ENCODE measurements around the gene MDFIC.

Gene MDFIC

GRCh38 chr7:115008465-115009114 is 86.7 kb downstream of the MDFIC start:
- TF ChIP-seq CTCF (conservative IDR thresholded peaks at IDR 0.05) (no peak), ZFX (IDR thresholded peaks at IDR 0.05) (no peak)
- no peak overlapping the region for H3K27ac ChIP-seq

GRCh38 chr7:115009139-115009538 is 87.2 kb downstream of the MDFIC start:
- no peak for TF ChIP-seq ZFX (IDR thresholded peaks at IDR 0.05)
- TF ChIP-seq CTCF (conservative IDR thresholded peaks at IDR 0.05): no peak
- no peak overlapping the region for H3K27ac ChIP-seq

GRCh38 chr7:115009736-115010440 is 88.0 kb downstream of the MDFIC start:
- TF ChIP-seq ZFX (IDR thresholded peaks at IDR 0.05) (no peak), CTCF (conservative IDR thresholded peaks at IDR 0.05) (no peak)
- no peak overlapping the region for H3K27ac ChIP-seq

GRCh38 chr7:115010441-115010820 is 88.5 kb downstream of the MDFIC start:
- TF ChIP-seq ZFX (IDR thresholded peaks at IDR 0.05) (no peak), CTCF (conservative IDR thresholded peaks at IDR 0.05) (no peak)
- H3K27ac ChIP-seq: no peak overlapping the region

- H3K27ac ChIP-seq: no peak overlapping the region
- TF ChIP-seq ZFX (IDR thresholded peaks at IDR 0.05) (no peak), CTCF (conservative IDR thresholded peaks at IDR 0.05) (no peak)
Measured at GRCh38 chr7:115013886-115014285, 92.0 kb downstream of the MDFIC start.

- TF ChIP-seq ZFX (IDR thresholded peaks at IDR 0.05) (no peak), CTCF (conservative IDR thresholded peaks at IDR 0.05) (no peak)
- no peak overlapping the region for H3K27ac ChIP-seq
Measured at GRCh38 chr7:115014794-115015193, 92.9 kb downstream of the MDFIC start.

- H3K27ac ChIP-seq: no peak overlapping the region
- no peak for TF ChIP-seq CTCF (conservative IDR thresholded peaks at IDR 0.05)
- TF ChIP-seq ZFX (IDR thresholded peaks at IDR 0.05): no peak
Measured at GRCh38 chr7:115015619-115016018, 93.7 kb downstream of the MDFIC start.
